ENCODE measurements around the gene MEMO1. TPM values are rescaled to one million over a fixed set of nuclear protein-coding genes. Genes with fewer than 3 reads are reported as not detected.

The MEMO1 gene
- total and polyA plus RNA-seq, 4 donors = 22.4 to 32.9 (median 27.3) TPM

DNA sequence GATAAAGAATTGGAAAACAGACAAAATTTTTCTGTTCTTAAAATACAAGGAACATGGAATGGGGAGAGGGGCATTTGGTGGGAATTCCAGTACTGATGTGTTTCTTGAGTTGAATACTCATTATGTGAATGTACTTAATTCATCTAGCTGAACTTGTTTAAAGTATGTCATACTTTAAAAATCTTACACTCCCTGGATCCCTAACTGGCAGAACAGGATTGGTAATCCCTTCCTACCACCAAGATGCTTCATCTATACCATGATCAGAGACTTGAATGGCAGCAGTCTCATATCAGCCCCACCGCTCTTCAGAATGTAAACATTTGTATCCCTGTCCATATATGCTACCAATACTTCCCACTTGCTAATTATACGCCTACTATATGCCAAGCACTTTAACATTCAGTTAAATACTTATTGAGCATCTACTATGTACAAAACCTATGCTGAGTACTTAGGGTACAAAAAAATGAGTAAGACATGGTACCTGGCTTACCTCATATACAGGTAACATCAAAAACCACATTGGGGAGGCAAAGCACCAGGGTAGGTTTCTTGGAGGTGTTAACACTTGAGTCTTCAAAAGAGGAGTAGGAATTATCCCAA, 5.3 kb downstream of the MEMO1 start:
- WGBS = 96% methylated on average over 2 of the region's 2 CpGs
- no peaks in the 10 kb centered on the region for H3K36me3 ChIP-seq (ENCODE audit: control insufficient read depth in 4 of 4, insufficient read depth in 3 of 4, low read depth in 1 of 4, low read length in 3 of 4)
- H3K4me3 ChIP-seq (ENCODE audit: low read depth in 1 of 3, low read length in 3 of 3) = no peak overlapping the region
- no peaks in the 10 kb centered on the region for H3K9me3 ChIP-seq (ENCODE audit: control insufficient read depth in 4 of 4, low read length in 3 of 4)
- H3K9ac ChIP-seq (ENCODE audit: low read depth in 1 of 2, low read length in 2 of 2) = no peak overlapping the region
- TF ChIP-seq, protein P1, sequence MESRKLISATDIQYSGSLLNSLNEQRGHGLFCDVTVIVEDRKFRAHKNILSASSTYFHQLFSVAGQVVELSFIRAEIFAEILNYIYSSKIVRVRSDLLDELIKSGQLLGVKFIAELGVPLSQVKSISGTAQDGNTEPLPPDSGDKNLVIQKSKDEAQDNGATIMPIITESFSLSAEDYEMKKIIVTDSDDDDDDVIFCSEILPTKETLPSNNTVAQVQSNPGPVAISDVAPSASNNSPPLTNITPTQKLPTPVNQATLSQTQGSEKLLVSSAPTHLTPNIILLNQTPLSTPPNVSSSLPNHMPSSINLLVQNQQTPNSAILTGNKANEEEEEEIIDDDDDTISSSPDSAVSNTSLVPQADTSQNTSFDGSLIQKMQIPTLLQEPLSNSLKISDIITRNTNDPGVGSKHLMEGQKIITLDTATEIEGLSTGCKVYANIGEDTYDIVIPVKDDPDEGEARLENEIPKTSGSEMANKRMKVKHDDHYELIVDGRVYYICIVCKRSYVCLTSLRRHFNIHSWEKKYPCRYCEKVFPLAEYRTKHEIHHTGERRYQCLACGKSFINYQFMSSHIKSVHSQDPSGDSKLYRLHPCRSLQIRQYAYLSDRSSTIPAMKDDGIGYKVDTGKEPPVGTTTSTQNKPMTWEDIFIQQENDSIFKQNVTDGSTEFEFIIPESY (IDR thresholded peaks at IDR 0.05) = no peak
- TF ChIP-seq GABPA (IDR thresholded peaks at IDR 0.05 in 1 of 2, conservative IDR thresholded peaks at IDR 0.05 in 1 of 2) (no peak), NR2F2 (IDR thresholded peaks at IDR 0.05) (no peak)
- TF ChIP-seq, protein P2, sequence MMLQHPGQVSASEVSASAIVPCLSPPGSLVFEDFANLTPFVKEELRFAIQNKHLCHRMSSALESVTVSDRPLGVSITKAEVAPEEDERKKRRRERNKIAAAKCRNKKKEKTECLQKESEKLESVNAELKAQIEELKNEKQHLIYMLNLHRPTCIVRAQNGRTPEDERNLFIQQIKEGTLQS (IDR thresholded peaks at IDR 0.05) = no peak
- no peaks in the 10 kb centered on the region for H3K27me3 ChIP-seq (ENCODE audit: control insufficient read depth in 4 of 4, insufficient read depth in 4 of 4, low read length in 3 of 4)
- H3K4me1 ChIP-seq (ENCODE audit: control insufficient read depth in 4 of 4, insufficient read depth in 4 of 4, low read length in 3 of 4) = peaks cover 10 to 52% (median 42%) of the 10 kb centered on the region in 4 donors
- DNase-seq (ENCODE audit: low spot score) = no peak
- no peak overlapping the region for H3K27ac ChIP-seq (ENCODE audit: low read depth in 1 of 2, low read length in 2 of 2)

DNA sequence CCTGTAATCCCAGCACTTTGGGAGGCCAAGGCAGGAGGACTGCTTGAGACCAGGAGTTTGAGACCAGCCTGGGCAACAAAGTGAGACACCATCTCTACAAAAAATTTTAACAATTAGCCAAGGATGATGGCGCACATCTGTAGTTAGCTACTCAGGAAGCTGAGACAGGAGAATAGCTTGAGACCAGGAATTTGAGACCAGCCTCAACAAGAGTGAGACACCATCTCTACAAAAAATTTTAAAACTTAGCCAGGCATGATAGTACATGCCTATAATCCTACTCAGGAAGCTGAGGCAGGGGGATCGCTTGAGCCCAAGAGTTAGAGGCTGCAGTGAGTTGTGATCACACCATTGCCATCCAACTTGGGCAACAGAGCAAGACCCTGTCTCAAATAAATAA, 7.0 kb downstream of the MEMO1 start:
- WGBS = 98% methylated on average over 2 of the region's 2 CpGs
- peaks cover 10 to 49% (median 40%) of the 10 kb centered on the region in 4 donors for H3K4me1 ChIP-seq (ENCODE audit: control insufficient read depth in 4 of 4, insufficient read depth in 4 of 4, low read length in 3 of 4)
- no peak for DNase-seq (ENCODE audit: low spot score)
- H3K9ac ChIP-seq (ENCODE audit: low read depth in 1 of 2, low read length in 2 of 2) = no peak overlapping the region
- H3K9me3 ChIP-seq (ENCODE audit: control insufficient read depth in 4 of 4, low read length in 3 of 4) = no peaks in the 10 kb centered on the region
- no peaks in the 10 kb centered on the region for H3K27me3 ChIP-seq (ENCODE audit: control insufficient read depth in 4 of 4, insufficient read depth in 4 of 4, low read length in 3 of 4)
- H3K4me3 ChIP-seq (ENCODE audit: low read depth in 1 of 3, low read length in 3 of 3) = no peak overlapping the region
- TF ChIP-seq, protein P3, sequence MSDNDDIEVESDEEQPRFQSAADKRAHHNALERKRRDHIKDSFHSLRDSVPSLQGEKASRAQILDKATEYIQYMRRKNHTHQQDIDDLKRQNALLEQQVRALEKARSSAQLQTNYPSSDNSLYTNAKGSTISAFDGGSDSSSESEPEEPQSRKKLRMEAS (IDR thresholded peaks at IDR 0.05) = no peak
- TF ChIP-seq, protein P4, sequence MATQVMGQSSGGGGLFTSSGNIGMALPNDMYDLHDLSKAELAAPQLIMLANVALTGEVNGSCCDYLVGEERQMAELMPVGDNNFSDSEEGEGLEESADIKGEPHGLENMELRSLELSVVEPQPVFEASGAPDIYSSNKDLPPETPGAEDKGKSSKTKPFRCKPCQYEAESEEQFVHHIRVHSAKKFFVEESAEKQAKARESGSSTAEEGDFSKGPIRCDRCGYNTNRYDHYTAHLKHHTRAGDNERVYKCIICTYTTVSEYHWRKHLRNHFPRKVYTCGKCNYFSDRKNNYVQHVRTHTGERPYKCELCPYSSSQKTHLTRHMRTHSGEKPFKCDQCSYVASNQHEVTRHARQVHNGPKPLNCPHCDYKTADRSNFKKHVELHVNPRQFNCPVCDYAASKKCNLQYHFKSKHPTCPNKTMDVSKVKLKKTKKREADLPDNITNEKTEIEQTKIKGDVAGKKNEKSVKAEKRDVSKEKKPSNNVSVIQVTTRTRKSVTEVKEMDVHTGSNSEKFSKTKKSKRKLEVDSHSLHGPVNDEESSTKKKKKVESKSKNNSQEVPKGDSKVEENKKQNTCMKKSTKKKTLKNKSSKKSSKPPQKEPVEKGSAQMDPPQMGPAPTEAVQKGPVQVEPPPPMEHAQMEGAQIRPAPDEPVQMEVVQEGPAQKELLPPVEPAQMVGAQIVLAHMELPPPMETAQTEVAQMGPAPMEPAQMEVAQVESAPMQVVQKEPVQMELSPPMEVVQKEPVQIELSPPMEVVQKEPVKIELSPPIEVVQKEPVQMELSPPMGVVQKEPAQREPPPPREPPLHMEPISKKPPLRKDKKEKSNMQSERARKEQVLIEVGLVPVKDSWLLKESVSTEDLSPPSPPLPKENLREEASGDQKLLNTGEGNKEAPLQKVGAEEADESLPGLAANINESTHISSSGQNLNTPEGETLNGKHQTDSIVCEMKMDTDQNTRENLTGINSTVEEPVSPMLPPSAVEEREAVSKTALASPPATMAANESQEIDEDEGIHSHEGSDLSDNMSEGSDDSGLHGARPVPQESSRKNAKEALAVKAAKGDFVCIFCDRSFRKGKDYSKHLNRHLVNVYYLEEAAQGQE (IDR thresholded peaks at IDR 0.05) = no peak
- TF ChIP-seq EGR1 (IDR thresholded peaks at IDR 0.05; ENCODE audit: low read depth in 2 of 2) (no peak), TAF1 (conservative IDR thresholded peaks at IDR 0.05) (no peak), SP1 (IDR thresholded peaks at IDR 0.05) (no peak), FOXA1 (IDR thresholded peaks at IDR 0.05) (no peak), RXRA (IDR thresholded peaks at IDR 0.05) (no peak), YY1 (IDR thresholded peaks at IDR 0.05) (no peak), JUND (IDR thresholded peaks at IDR 0.05) (no peak), HNF4G (IDR thresholded peaks at IDR 0.05) (no peak), FOXA2 (IDR thresholded peaks at IDR 0.05) (no peak), GABPA (IDR thresholded peaks at IDR 0.05 in 1 of 2, conservative IDR thresholded peaks at IDR 0.05 in 1 of 2) (no peak)
- TF ChIP-seq, protein P5, sequence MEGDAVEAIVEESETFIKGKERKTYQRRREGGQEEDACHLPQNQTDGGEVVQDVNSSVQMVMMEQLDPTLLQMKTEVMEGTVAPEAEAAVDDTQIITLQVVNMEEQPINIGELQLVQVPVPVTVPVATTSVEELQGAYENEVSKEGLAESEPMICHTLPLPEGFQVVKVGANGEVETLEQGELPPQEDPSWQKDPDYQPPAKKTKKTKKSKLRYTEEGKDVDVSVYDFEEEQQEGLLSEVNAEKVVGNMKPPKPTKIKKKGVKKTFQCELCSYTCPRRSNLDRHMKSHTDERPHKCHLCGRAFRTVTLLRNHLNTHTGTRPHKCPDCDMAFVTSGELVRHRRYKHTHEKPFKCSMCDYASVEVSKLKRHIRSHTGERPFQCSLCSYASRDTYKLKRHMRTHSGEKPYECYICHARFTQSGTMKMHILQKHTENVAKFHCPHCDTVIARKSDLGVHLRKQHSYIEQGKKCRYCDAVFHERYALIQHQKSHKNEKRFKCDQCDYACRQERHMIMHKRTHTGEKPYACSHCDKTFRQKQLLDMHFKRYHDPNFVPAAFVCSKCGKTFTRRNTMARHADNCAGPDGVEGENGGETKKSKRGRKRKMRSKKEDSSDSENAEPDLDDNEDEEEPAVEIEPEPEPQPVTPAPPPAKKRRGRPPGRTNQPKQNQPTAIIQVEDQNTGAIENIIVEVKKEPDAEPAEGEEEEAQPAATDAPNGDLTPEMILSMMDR (IDR thresholded peaks at IDR 0.05; ENCODE audit: low read depth, low read length, missing input control) = no peak
- TF ChIP-seq, protein P2 (IDR thresholded peaks at IDR 0.05) = no peak
- TF ChIP-seq, protein P1 (IDR thresholded peaks at IDR 0.05) = no peak
- H3K27ac ChIP-seq (ENCODE audit: low read depth in 1 of 2, low read length in 2 of 2) = no peak overlapping the region
- no peaks in the 10 kb centered on the region for H3K36me3 ChIP-seq (ENCODE audit: control insufficient read depth in 4 of 4, insufficient read depth in 3 of 4, low read depth in 1 of 4, low read length in 3 of 4)

Data from liver (tissue), 9 donors.